ENCODE results near the gene DNAH11. TPM values are rescaled to one million over a fixed set of nuclear protein-coding genes. Genes with fewer than 3 reads are reported as not detected.
A peak's percentile ranks its signal among the peaks of the same experiment; 100 is the strongest.

DNAH11 gene
- total RNA-seq, 1 experiment from 2014 or later = 1.6 TPM

DNA sequence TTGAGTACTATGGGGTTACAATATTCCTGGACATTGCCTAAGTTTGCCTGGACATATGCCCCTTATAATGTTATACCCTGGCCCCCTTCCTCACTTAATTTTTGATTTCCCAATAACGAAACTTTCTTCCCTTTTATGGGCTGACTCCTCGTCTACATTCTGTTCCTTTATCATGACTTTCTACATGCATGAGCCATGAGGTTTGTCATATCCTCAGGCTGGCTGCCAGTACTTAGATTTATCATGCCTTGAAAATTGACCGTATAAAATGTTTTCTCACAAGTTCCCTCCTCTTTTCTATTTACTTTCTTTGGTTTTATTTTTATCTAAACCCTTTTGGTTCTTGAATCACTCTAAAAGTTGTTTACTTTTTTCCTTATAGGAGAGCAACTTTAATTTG lies 4.7 kb downstream of the DNAH11 start:
- intact Hi-C loops (cut with micrococcal nuclease) = no loop called here
- no peaks in the 10 kb centered on the region for H3F3A ChIP-seq (ENCODE audit: low read length, unreplicated experiment)
- H3K4me1 ChIP-seq (ENCODE audit: insufficient read depth, low read length) = peaks cover 30% of the 10 kb centered on the region; the same call in 1 of the 2 replicates
- DNase-seq = peak; percentile 67
- TF ChIP-seq, protein P1, sequence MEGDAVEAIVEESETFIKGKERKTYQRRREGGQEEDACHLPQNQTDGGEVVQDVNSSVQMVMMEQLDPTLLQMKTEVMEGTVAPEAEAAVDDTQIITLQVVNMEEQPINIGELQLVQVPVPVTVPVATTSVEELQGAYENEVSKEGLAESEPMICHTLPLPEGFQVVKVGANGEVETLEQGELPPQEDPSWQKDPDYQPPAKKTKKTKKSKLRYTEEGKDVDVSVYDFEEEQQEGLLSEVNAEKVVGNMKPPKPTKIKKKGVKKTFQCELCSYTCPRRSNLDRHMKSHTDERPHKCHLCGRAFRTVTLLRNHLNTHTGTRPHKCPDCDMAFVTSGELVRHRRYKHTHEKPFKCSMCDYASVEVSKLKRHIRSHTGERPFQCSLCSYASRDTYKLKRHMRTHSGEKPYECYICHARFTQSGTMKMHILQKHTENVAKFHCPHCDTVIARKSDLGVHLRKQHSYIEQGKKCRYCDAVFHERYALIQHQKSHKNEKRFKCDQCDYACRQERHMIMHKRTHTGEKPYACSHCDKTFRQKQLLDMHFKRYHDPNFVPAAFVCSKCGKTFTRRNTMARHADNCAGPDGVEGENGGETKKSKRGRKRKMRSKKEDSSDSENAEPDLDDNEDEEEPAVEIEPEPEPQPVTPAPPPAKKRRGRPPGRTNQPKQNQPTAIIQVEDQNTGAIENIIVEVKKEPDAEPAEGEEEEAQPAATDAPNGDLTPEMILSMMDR (conservative IDR thresholded peaks at IDR 0.05; ENCODE audit: low read depth, low read length) = no peak
- TF ChIP-seq EZH2phosphoT487 (IDR thresholded peaks at IDR 0.05; ENCODE audit: borderline replicate concordance, low read length) (no peak), EZH2 (IDR thresholded peaks at IDR 0.05; ENCODE audit: low read length, unreplicated experiment) (no peak)
- no peak overlapping the region for H3K4me3 ChIP-seq (ENCODE audit: low read length)
- ATAC-seq = no peak
- H2AFZ ChIP-seq (ENCODE audit: low read length) = no peak overlapping the region
- no peaks in the 10 kb centered on the region for H3K79me2 ChIP-seq (ENCODE audit: low read length)
- CTCF ChIA-PET = no interaction called here
- BruUV-seq (replicated peaks) = no TSS peak
- peak overlapping the region; percentile 24; the same call in 1 of the 2 replicates for H3K4me2 ChIP-seq (ENCODE audit: low read length)
- H3K27ac ChIP-seq (ENCODE audit: low read length) = peak overlapping the region; percentile 51
- H3K9me2 ChIP-seq (replicated peaks; ENCODE audit: low read length) = no peaks in the 10 kb centered on the region
- no peaks in the 10 kb centered on the region for H3K36me3 ChIP-seq (ENCODE audit: low read depth, low read length)
- H4K20me1 ChIP-seq (ENCODE audit: low read length) = no peaks in the 10 kb centered on the region
- H3K9ac ChIP-seq (ENCODE audit: low read length) = no peak overlapping the region
- POLR2A ChIA-PET (ENCODE audit: unreplicated experiment) = no interaction called here
- H3K27me3 ChIP-seq (ENCODE audit: low read length) = peaks cover 37% of the 10 kb centered on the region
- H3K9me3 ChIP-seq (ENCODE audit: low read length) = no peaks in the 10 kb centered on the region

DNA sequence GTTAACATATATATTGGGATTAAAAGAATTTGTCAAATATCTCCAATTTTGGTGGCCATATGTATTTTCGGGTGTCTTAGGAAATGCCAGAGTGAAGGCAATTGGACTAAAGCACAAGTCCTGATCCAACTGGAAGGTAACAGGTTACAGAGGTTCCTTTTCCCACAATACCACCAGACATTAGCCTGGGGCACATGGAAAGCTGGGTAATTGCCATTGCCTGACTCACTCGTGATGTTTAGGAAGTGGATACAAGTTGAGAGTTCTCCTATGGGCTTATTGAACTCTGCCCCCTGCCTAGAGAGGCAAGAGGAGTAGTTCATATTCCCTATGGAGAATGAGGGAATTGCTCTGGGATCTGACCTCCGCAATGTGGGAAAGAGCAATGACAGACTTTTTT lies 5.7 kb downstream of the DNAH11 start:
- no peaks in the 10 kb centered on the region for H3F3A ChIP-seq (ENCODE audit: low read length, unreplicated experiment)
- no peaks in the 10 kb centered on the region for H3K36me3 ChIP-seq (ENCODE audit: low read depth, low read length)
- H3K9ac ChIP-seq (ENCODE audit: low read length) = no peak overlapping the region
- H3K27ac ChIP-seq (ENCODE audit: low read length) = peak overlapping the region; percentile 51; the same call in 1 of the 2 replicates
- ChIA-PET CTCF (no interaction called here), POLR2A (ENCODE audit: unreplicated experiment) (no interaction called here)
- no peaks in the 10 kb centered on the region for H3K9me3 ChIP-seq (ENCODE audit: low read length)
- intact Hi-C loops (cut with micrococcal nuclease) = no loop called here
- H3K4me2 ChIP-seq (ENCODE audit: low read length) = no peak overlapping the region
- H3K27me3 ChIP-seq (ENCODE audit: low read length) = peaks cover 27% of the 10 kb centered on the region
- H3K4me3 ChIP-seq (ENCODE audit: low read length) = no peak overlapping the region
- no TSS peak for BruUV-seq (replicated peaks)
- H3K79me2 ChIP-seq (ENCODE audit: low read length) = no peaks in the 10 kb centered on the region
- H2AFZ ChIP-seq (ENCODE audit: low read length) = no peak overlapping the region
- DNase-seq (peak; percentile 61), ATAC-seq (no peak)
- no peaks in the 10 kb centered on the region for H3K9me2 ChIP-seq (replicated peaks; ENCODE audit: low read length)
- H3K4me1 ChIP-seq (ENCODE audit: insufficient read depth, low read length) = peaks cover 25% of the 10 kb centered on the region; the same call in 1 of the 2 replicates
- H4K20me1 ChIP-seq (ENCODE audit: low read length) = no peaks in the 10 kb centered on the region
- TF ChIP-seq EZH2phosphoT487 (IDR thresholded peaks at IDR 0.05; ENCODE audit: borderline replicate concordance, low read length) (no peak), EZH2 (IDR thresholded peaks at IDR 0.05; ENCODE audit: low read length, unreplicated experiment) (no peak)
- TF ChIP-seq, protein P1 (conservative IDR thresholded peaks at IDR 0.05; ENCODE audit: low read depth, low read length) = no peak

DNA sequence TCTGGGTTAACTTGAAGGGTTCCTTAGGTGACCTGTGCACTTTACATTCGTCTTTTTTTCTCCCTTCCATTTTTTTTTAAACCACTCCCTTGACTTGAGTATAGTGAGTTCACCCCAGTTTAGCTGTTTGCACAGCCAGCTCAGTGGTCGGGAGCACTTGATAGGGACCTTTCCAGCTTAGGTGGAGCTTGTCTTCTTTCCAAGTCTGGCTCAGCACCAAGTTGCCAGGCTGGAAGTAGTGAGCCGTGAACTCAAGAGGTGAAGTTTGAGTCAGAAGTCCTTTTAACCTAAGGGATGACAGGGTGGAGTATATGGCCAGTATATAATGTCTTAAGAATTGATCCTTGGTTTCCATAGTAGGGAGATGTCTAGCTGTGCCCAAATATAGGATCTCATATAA lies 7.2 kb downstream of the DNAH11 start:
- CTCF ChIA-PET = interaction anchor here (1.5 kb wide), 1 partner anchor 217 kb away, joined by 4 read pairs; no protein-coding TSS in a partner anchor

More for the DNA sequence above, 7.2 kb downstream of the DNAH11 start:
- no peaks in the 10 kb centered on the region for H3K36me3 ChIP-seq (ENCODE audit: low read depth, low read length)
- no peak overlapping the region for H3K9ac ChIP-seq (ENCODE audit: low read length)
- H3K4me1 ChIP-seq (ENCODE audit: insufficient read depth, low read length) = peaks cover 24% of the 10 kb centered on the region; the same call in 1 of the 2 replicates
- no peaks in the 10 kb centered on the region for H4K20me1 ChIP-seq (ENCODE audit: low read length)
- DNase-seq (peak; percentile 45), ATAC-seq (no peak)
- H2AFZ ChIP-seq (ENCODE audit: low read length) = no peak overlapping the region
- H3K79me2 ChIP-seq (ENCODE audit: low read length) = no peaks in the 10 kb centered on the region
- H3F3A ChIP-seq (ENCODE audit: low read length, unreplicated experiment) = no peaks in the 10 kb centered on the region
- H3K9me3 ChIP-seq (ENCODE audit: low read length) = no peaks in the 10 kb centered on the region
- POLR2A ChIA-PET (ENCODE audit: unreplicated experiment) = no interaction called here
- BruUV-seq (replicated peaks) = no TSS peak
- H3K27me3 ChIP-seq (ENCODE audit: low read length) = peaks cover 12% of the 10 kb centered on the region
- no peak overlapping the region for H3K4me2 ChIP-seq (ENCODE audit: low read length)
- TF ChIP-seq, protein P1 (conservative IDR thresholded peaks at IDR 0.05; ENCODE audit: low read depth, low read length) = no peak
- TF ChIP-seq EZH2 (IDR thresholded peaks at IDR 0.05; ENCODE audit: low read length, unreplicated experiment) = no peak
- no peak for TF ChIP-seq EZH2phosphoT487 (IDR thresholded peaks at IDR 0.05; ENCODE audit: borderline replicate concordance, low read length)
- intact Hi-C loops (cut with micrococcal nuclease) = no loop called here
- H3K4me3 ChIP-seq (ENCODE audit: low read length) = no peak overlapping the region
- H3K9me2 ChIP-seq (replicated peaks; ENCODE audit: low read length) = no peaks in the 10 kb centered on the region
- peak overlapping the region; percentile 11 for H3K27ac ChIP-seq (ENCODE audit: low read length)

Measured in PC-3 (cell line).